Thoracic aorta (tissue), 2 donors: Measurements from ENCODE around the gene CDK5RAP2. TPM values are rescaled to one million over a fixed set of nuclear protein-coding genes. Genes with fewer than 3 reads are reported as not detected.
A peak's percentile ranks its signal among the peaks of the same experiment; 100 is the strongest.

Experiments
- ATAC-seq: fragments of 150-250 bp; one replicate; pipeline ENCODE4 v1.8.0; 2017; ENCODE audit warnings: low read depth; ENCODE audit not compliant: insufficient number of reproducible peaks, low FRiP score
- DNase-seq: peaks from one replicate; pipeline ENCODE4 v3.0.0-alpha.2; 2020; ENCODE audit warnings: low spot score
- H3K27ac ChIP-seq, 2 donors: fragments of 200-600 bp; sonication (generic); 1 replicate in 1 of 2; 2 replicates in 1 of 2; pipeline ENCODE4 v1.5.1; 2016; ENCODE audit warnings: mild to moderate bottlenecking in 2 of 2, moderate library complexity in 2 of 2
- H3K27me3 ChIP-seq: fragments of 200-600 bp; sonication (generic); replicated peaks from 2 replicates; pipeline ENCODE4 v1.6.0; 2016; ENCODE audit warnings: mild to moderate bottlenecking; ENCODE audit not compliant: insufficient read depth
- H3K36me3 ChIP-seq: fragments of 200-600 bp; sonication (generic); one replicate; pipeline ENCODE4 v1.5.1; 2016
- H3K4me1 ChIP-seq, 2 donors: fragments of 200-600 bp; sonication (generic); 1 replicate in 1 of 2; 2 replicates in 1 of 2; pipeline versions ENCODE4 v1.5.1 to v1.6.0; 2016; ENCODE audit warnings: low read depth in 2 of 2, mild to moderate bottlenecking in 1 of 2; ENCODE audit not compliant: control insufficient read depth in 1 of 2
- H3K4me3 ChIP-seq: fragments of 200-600 bp; sonication (generic); 2 replicates; pipeline ENCODE4 v1.5.1; 2016; ENCODE audit warnings: mild to moderate bottlenecking
- H3K9me3 ChIP-seq: fragments of 200-600 bp; sonication (generic); 2 replicates; pipeline ENCODE4 v1.5.1; 2016
- CTCF ChIP-seq: fragments of 200-600 bp; sonication (generic); IDR thresholded peaks from one replicate; pipeline ENCODE4 v1.5.1; 2019; ENCODE audit warnings: antibody characterized with exemption
- total RNA-seq, 2 donors: library from RNA; depleted of rRNA; stranded (reverse); fragments of >200 nt; gene quantifications; one replicate each; pipeline versions ENCODE4 v1.1.0 to v1.2.3, GENCODE V29; 2016

CDK5RAP2 gene
- total RNA-seq, 2 donors from 2014 or later, result 67.8 to 132 TPM

GRCh38 chr9:120366644-120367019, 213.3 kb downstream of the CDK5RAP2 start:
- Histone ChIP-seq H3K27me3 (no peaks in the 10 kb centered on the region), H3K27ac (peak overlapping the region in 1 of 2 donors; percentile 36), H3K4me1 (peaks cover 0 to 6% of the 10 kb centered on the region in 2 donors), H3K36me3 (no peaks in the 10 kb centered on the region), H3K4me3 (no peak overlapping the region), H3K9me3 (no peaks in the 10 kb centered on the region)
- DNase-seq (no peak), ATAC-seq (no peak)
- TF ChIP-seq CTCF, result no peak

GRCh38 chr9:120365386-120365785, 214.6 kb downstream of the CDK5RAP2 start:
- DNase-seq (no peak), ATAC-seq (no peak)
- TF ChIP-seq CTCF, result no peak
- H3K4me1 ChIP-seq, result peaks cover 0 to 6% of the 10 kb centered on the region in 2 donors
- H3K36me3 ChIP-seq, result no peaks in the 10 kb centered on the region
- no peaks in the 10 kb centered on the region for H3K9me3 ChIP-seq
- H3K27ac ChIP-seq, result no peak overlapping the region
- H3K4me3 ChIP-seq, result no peak overlapping the region
- H3K27me3 ChIP-seq, result no peaks in the 10 kb centered on the region

- DNase-seq (no peak), ATAC-seq (no peak)
- peaks cover 0 to 6% of the 10 kb centered on the region in 2 donors for H3K4me1 ChIP-seq
- H3K9me3 ChIP-seq, result no peaks in the 10 kb centered on the region
- H3K36me3 ChIP-seq, result no peaks in the 10 kb centered on the region
- no peak overlapping the region for H3K4me3 ChIP-seq
- H3K27ac ChIP-seq, result no peak overlapping the region
- TF ChIP-seq CTCF, result no peak
- H3K27me3 ChIP-seq, result no peaks in the 10 kb centered on the region
Observed at GRCh38 chr9:120363697-120364096, 216.3 kb downstream of the CDK5RAP2 start.

GRCh38 chr9:120362446-120362845, 217.5 kb downstream of the CDK5RAP2 start:
- ATAC-seq (no peak), DNase-seq (no peak)
- no peak for TF ChIP-seq CTCF
- Histone ChIP-seq H3K4me1 (peaks cover 0 to 6% of the 10 kb centered on the region in 2 donors), H3K27ac (no peak overlapping the region), H3K27me3 (no peaks in the 10 kb centered on the region), H3K36me3 (no peaks in the 10 kb centered on the region), H3K4me3 (no peak overlapping the region), H3K9me3 (no peaks in the 10 kb centered on the region)

- Histone ChIP-seq H3K27ac (no peak overlapping the region), H3K36me3 (no peaks in the 10 kb centered on the region), H3K4me1 (peaks cover 0 to 1% of the 10 kb centered on the region in 2 donors), H3K9me3 (no peaks in the 10 kb centered on the region), H3K27me3 (no peaks in the 10 kb centered on the region), H3K4me3 (no peak overlapping the region)
- no peak for ATAC-seq
- no peak for TF ChIP-seq CTCF
- DNase-seq, result no peak
Observed at GRCh38 chr9:120361551-120361950, 218.4 kb downstream of the CDK5RAP2 start.
